Suppressor macrophage treated with lipopolysaccharide for 1 hour (primary cell): ENCODE data around the gene MAPK12.
A peak's percentile ranks its signal among the peaks of the same experiment; 100 is the strongest.

Experiments used
- DNase-seq, 3 donors: peaks; one replicate each; pipeline ENCODE4 v3.0.0-alpha.2; 2020 to 2022

MAPK12 gene

DNA sequence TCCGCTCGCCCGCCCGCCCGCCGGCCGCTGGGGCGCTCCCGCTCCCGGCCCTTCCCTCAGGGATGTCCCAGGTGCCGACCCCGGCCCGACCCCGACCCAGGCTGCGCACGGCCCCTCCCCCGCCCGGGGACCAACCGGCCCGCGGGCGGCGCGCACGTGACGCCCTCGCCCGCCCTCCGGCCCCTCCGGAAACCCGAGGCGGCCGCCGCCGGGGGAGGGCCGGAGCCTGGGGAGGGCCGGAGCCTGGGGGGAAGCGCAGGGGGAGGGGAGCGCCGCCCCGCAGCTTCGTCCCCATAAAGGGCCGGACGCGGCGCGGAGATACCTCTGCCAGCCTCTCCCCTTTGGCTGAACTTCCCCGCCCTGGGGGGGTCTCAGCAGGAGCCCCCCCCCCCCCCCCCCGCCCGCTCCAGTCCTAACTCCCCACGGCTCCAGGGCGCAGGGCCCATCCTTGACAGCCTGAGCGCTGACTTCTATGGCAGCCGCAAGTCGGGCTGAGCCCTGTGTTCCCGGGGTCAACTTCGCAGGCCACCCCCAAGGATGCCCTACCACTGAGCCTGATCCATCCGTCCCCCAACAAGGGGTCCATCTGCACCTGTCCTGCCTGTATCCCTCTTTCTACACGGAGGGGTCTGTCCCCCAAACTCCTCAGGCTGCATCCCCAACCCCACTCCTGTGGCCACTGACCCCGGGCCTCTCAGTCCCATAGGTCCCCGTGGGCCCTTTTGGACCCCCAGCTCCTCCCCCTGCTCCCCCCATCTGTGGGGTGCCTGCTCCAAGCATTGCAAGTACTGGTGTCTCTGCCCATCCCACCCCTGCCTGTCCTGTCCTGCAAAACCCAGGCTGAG, at the start of gene MAPK12:
Gene MAPK12 (minus strand): TSS at position 69 of the 845 bp plus-strand sequence. CDS start 174 bp downstream, outside the sequence.
- peak in 1 of 3 donors; percentile 46 for DNase-seq

DNA sequence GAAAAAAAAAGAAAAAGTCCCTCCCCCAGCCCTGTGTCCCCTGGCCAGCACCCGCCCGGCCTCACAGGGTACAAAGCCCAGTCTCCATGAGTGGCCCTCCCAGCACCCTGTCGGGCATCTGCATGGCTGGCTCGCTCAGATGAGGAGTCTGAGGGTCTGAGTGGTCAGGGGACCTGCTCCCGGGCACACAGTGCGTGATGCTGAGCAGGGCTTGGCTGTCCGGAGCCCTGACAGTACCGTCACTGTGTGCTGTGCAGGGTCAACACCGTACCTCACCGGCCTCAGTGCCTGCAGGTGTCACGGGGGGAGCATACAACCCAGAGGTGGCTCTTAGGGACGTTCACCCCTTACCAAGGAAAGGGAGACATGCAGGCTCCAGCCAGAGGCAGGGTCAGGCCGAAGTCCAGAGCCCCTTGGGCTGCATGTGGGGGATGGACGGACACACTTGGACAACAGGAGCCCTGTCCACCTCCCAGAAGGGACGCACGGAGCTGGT, 49.5 kb upstream of the MAPK12 start:
- DNase-seq: no peak

DNA sequence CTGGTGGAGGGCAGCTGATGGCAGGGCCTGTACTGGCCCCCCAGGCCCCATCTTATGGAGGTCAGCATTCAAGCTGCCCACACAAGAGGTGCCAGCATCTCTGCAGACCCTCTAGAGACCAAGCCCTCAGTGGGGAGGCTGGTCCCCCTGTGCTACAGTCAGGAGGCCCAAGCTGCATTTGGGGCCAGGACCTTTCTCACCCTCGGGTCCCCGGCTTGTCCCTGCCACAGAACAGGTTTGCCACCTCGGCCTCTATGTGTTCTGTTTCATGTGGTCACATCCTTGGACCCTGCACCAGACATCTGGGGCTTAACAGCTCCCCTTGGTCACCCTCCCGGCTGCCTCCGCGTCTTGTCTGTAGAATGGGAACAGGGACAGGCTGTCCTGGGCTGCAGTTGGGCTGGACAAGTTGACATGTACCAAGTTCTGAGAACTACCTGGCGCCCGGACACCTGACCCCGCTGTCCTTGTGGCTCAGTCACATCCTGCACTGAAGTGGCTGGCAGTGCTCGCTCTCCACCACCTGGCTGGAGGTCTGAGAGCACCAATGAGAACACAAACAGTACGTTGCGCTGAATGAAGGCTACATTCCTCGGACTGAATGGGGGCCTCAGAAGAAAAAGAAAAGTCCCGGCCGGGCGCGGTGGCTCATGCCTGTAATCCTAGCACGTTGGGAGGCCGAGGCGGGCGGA, 48.7 kb upstream of the MAPK12 start:
- DNase-seq: no peak

DNA sequence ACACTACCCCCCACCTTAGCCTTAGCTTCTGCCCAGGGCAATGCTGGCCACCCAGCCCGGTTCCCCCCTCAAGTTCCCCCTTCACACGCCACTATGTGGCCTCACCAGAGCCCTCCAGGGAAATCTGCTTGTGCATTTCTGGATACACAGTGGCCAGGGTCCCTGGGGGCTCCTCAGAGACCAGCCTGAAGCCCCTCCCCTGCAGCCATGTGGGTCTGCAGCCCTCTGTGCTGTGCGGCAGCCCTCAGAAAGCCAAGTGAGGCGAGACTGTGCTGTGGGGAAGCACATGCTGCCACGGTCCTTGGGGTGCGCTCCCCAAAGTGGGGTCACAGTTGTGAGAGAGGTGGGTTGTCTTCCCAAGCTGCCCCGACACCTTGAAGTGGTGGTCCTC, 48.1 kb upstream of the MAPK12 start:
- no peak for DNase-seq

DNA sequence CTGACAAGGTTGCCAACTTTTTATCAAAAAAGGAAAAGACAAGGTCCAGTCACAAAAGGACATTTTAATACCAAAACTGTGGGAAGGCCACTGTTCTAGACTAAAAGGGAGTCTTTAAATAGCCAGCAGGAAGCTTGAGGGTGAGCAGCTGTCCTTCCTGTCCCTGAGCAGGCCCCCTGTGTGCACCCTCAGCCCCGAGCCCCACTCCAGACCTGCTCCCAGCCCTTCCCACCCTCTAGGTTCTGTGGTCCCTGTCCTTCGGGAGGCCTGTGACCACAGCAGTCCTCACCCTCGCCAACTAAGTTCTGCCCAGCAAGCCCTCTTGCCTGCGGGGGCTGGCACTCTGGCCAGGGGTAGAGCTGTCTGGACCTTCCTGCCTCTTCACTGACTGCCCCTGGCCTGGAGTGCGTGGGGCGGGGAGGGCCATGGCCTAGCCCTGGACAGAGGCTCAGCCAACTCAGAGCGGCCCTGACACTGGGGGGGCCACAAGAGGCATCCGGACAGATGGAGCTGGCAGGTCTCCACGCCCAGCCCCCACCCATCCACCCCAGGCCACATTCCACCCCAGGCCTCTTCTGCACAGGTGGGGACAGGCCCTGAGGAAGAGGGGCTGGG, 47.6 kb upstream of the MAPK12 start:
- peak in 1 of 3 donors; percentile 21 for DNase-seq

DNA sequence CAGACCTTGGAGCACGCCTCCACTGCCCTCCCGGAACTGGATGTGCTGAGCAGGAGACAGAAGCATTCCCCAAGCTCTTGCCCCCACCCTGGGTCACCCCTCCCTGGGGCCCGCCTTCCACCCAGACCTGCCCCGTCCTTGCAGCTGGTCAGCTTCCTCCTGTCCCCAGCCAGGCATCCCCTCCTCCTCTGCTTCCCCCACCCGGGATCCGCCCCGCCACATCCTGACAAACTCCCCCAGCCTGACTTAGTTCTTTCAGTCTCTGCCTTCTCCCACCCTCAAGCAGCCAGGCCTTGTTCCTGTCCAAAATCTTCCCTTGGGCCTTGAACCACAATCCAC, 47.1 kb upstream of the MAPK12 start:
- peak; percentile 71 to 88 (median 76) for DNase-seq

DNA sequence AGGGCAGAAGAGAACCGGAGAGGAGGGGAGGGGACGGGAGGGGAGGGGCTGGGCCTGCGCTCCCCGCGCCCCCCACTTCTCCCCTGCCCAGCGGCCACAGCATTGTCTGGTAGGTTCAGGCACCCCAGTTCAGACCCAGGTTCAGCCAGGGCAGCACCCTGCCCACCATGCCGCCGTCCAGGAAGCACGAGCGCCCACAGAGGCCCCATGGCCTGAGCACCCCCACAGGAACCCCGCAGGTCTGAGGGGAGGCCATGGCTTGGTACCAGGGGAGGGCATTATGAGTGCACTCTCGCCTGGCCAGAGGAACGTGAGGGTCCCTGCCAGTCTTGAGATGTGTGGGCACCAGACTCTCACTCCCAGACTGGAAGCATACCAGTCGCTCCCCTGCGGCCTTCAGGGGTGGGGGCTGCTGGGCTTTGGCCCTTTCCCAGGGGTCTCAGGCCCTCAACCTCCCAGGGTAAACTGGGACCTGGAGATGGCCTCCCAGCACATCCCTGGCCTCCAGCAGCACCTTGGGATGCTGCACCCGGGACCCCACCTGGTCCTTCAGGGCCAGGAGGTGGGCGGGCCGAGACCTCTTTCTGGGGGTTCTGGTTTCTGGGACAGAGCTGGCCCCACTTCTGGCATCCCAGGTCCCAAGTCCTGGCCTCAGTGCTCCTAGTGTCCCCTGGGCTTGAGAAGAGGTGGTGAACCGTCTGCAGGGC, 46.6 kb upstream of the MAPK12 start:
- peak in 1 of 3 donors; percentile 31 for DNase-seq

DNA sequence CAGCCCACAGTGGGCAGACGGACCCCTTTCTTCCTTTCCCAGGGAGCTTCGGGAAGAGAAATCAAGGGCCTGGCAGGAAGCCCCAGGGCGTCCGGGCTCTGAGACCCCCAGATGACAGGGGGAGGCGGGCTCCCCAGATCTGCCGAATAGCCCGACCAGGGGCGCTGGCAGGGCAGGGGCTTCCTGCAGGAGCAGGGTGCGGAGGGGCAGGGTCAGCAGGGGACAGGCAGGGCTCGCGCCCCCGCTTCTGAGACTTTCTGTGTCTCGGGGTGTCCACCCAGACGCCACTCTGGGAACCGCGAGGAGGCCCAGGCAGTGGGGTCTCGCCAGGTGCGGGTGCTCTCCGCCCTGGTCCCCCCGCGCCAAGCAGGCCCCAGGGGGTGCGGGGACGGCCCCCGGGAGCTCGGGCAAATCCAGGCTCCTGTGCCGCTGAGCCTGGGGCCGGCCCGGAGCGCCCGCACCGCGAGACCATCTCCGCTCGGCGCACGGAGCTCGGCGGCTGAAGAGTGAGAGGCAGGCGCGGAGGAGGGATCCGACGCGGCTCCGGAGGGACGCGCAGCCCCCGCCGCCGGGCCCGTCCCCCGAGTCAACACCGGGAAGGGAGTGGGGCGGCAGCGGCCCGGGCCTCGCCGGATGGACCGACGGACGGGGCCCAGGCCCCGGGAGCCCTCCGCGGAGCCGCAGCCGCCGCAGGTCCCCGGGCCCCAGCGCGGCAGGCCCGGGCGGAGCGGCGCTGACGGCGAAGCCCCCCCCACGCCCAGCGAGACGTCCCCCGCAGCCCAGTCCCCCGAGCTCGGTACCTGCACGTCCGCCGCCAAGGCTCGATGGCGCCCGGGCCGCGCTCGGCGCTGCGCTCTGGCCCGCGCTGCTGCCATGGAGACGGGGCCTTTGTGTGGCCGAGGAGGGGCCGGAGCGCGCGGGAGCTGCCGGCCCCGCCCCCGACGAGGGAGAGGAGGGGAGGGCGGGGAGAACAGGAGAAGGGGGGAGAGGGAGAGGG, 45.6 kb upstream of the MAPK12 start, which contains the start of gene PLXNB2:
Gene PLXNB2 (minus strand): TSS at position 894 of the 997 bp plus-strand sequence. CDS start 17,062 bp downstream, outside the sequence.
- peak; percentile 65 to 92 (median 79) for DNase-seq

DNA sequence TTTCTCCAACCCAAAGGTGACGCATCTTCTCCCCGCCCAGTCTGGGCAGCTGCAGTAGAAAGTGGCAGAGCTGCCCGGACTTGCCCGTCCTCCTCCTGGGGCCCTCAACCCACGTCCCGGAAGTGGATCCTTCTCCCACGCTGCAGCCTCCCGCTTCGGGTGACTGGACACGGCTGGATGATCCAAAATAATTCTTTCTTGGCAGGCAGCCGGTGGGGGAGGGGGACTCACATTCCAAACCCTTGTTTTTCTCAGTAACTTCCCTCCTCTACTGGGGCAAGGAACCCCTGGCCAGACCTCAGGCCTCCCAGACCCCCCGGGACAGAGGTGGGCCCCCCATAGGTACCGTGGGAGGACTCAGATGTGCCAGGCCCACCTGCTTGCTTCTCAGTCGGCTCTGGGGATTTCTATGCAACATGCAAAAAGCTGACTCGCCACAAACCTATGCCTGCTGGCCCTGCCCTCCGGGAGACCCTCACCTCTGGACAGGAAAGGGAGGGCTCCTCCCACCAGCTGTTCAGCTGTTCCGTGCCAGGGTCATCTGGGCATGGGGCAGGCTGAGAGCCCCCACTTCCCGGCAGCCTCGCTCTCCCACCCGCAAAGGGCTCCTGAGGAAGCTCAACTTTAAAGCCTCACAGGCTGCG, 44.6 kb upstream of the MAPK12 start:
- peak; percentile 97 to 98 (median 97) for DNase-seq

DNA sequence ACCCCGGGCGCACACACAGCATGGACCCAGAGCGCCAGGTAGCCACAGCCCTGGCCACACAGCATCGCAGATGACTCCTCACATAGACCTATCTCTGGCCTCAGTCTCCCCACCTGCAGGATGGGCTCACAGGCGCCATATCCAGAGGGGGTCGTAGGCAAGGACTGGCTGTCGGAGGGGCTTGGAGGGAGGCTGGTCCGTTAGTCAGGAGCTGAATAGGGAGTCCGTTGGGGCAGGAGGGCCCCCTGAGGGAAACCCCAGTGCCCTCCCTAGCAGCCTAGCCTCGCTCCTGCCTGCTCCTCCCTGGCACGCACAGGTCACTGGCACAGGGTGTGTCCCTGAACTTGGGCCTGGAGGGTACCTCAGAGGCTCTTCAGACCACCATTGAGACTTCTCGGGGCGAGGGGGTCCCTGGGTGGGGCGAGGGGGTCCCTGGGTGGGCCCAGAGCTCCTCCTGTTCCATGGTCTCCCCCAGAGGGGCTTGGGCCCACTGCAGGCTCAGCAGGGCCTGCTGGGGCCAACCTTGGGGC, 44.0 kb upstream of the MAPK12 start:
- DNase-seq: no peak

DNA sequence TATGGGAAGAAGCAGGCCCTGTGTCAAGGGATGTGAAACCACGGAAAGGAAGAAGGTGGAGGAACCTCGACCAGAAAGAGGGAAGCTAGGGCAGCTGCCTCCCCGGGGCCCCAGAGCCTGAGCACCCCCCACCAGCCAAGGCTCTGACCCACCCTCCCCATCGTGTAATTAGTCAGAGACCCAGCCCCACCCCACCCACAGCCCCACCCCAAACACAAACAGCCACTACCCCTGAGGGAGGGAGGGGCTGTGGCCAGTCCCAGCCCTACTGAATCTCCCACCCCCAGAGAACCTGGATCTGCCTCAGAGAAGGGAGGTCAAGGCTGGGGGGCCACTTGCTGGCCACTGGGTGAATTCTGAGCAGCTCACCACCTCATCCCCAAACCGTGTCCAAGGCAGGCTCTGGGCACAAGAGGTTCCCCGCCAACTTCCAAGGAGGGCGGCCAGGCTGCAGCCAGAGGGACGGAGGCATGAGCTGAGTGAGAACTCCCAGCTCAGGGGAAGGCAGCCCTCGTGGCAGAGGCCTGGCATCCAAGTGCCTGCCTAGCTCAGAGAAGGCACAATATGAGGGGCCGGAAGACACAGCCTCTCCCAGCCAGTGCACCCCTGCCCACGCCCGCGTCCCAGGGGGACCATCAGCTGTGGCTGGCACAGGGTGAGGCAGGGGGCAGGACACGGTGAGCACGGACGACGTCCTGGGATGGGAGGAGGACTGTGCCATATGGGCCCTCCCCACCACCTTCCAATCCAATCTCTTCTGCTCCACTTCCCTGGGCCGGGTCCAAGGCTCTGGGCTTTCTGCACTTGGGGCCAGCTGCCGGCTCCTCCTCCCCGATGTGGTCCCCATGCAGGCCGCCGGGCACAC, 43.3 kb upstream of the MAPK12 start:
- DNase-seq: peak; percentile 75 to 81 (median 81)

DNA sequence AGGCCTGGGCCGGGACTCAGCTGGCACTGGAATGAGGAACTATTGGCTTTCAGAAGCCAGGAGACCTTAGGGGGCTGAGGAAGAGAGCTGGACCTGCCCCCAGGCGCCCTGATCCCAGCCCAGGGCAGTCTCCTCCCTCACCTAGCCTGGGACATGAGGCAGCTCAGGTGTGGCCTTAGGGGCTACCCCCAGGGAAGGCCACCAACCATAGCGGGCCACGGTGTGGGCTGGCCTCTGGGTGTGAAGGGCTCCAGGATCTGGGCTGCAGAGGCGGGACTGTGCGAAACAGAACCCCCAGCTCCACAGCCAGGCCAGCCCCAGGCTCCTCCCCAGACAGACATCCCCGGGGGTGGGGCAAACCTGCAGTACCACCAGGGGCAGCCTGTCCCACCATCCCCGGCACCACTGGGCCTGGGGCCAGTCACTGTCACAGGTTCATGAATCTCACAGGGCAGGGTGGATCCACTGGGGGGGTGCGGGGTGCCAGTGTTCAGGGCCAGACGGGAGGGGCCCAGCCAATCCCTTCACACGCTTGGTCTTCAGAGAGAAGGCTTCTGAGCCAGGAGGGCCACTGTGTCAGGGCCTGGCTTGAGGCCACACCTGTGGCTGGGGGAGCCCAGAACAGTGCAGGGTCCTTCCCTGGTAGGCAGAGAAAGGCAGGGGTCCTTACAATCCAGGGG, 42.5 kb upstream of the MAPK12 start:
- DNase-seq: peak; percentile 74 to 80 (median 76)

DNA sequence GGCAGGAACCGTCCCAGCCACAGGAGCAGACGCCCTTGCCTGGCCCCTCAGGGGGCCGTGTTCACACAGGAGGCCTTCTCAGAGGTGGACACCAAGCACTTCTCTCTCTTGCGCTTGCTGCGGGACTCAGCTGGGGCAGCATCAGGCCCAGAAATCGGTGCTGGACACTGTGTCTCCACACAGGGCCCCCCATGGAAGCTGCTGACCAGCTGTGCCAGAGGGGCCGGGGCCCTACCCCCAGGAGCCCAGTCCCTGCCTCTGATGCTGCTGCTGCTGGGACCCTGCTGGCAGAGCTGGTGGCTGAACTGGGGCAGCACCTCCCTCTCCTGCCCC, 42.0 kb upstream of the MAPK12 start:
- DNase-seq: no peak

DNA sequence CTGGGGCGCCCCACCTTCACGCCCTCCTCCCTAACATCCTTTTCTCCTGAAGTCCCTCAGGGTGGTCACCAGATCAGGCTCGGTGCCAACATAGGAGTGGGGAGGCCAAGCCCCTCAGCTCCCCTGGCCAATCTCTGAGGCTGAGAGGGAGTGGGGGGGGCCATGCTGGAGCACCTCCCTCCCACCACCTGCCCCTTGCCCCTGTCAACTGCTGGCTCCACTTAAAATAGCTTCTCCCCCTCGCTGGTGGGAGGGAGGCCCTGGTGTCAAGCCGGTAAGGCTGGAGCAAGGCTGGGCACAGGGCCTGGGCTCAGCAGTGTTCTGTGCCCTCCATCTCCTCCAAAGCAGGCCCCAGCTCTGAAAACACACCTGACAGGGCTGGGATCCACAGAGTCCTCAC, 41.1 kb upstream of the MAPK12 start:
- no peak for DNase-seq

DNA sequence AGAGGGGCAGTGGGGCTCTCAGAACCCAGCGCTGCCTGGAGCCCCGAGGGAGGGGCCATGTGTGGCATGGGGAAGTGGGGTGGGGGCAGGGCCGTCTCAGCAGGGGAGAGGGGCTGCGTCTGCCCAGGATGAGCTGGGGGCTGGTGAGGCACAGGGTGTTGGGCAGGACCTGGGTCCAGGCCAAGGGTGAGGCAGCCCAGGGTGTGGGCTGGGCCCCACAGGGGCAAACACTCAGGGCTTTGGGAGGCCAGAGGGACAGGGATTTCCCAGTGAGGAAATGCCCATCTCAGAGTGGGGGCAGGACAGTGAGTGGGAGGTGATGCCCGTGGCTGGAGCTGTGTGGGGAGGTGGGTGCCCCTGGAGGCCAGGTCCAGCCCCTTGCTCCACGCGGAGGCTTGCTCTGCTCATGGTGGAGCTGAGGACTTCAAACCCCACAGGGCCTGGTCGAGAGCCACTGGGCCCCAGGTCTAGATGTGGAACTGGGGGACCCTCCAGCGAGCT, 40.6 kb upstream of the MAPK12 start:
- DNase-seq: peak; percentile 82 to 87 (median 85)

DNA sequence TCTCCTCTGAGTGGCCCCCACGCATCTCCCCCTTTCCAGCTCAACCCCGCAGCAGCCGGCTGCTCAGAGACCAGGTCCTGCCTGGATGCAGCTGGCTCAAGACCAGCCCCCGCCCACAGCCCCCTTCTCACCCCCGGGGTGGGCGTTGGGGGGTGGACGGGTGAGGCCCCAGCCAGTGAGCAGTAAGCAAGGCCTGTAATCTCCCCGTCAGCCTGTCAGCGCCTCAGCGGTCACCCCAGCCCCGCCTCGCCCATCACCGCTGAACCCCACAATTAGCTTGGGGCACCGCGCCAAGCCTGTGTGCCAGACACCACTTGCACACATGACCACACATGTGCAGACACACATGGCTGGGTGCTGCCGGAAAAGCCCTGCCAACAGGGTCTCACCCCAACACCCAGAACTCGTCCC, 40.1 kb upstream of the MAPK12 start:
- DNase-seq: no peak

DNA sequence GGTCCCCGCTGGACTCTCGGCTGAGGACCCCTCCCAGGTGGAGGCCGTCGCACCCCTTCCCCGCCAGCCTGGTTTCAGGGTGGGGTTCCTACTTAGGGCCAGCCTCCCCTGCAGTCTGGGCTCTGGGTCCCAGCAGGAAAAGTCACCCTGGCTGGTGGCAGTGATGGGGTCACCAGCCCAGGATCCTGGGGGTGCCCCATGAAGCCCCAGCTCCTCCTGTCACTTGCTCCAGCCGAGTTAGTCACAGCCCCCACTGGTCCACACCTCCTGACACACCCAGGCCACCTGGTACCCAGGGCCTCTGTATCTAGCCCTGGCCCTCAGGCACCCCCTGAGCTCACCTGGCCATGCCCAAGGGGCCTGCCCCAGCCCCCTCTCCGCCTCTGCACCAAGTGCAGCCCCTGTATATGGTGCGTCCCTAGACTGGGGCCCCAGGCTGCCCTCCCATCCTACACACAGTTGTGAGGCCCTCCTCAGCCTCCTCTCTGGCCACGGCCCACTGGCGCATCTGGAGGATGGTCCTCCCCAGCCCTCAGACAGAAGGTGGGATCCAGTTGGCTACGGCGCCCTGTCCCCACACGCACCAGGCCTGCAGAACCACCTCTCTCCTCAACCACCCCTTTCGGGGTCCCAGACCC, 39.3 kb upstream of the MAPK12 start:
- DNase-seq: no peak
